GM12874 (cell line): ENCODE results near the gene NRXN3.

ENCODE experiments used
- TF ChIP-seq, protein P1 (sequence below): IDR thresholded peaks from 2 replicates; pipeline ENCODE4 v1.5.1; 2011; ENCODE audit warnings: low read depth, mild to moderate bottlenecking, control low read depth, low read length, moderate library complexity; ENCODE audit not compliant: insufficient read depth

Gene NRXN3

GRCh38 chr14:78448164-78449094, 278.3 kb downstream of the NRXN3 start:
- TF ChIP-seq, protein P1, sequence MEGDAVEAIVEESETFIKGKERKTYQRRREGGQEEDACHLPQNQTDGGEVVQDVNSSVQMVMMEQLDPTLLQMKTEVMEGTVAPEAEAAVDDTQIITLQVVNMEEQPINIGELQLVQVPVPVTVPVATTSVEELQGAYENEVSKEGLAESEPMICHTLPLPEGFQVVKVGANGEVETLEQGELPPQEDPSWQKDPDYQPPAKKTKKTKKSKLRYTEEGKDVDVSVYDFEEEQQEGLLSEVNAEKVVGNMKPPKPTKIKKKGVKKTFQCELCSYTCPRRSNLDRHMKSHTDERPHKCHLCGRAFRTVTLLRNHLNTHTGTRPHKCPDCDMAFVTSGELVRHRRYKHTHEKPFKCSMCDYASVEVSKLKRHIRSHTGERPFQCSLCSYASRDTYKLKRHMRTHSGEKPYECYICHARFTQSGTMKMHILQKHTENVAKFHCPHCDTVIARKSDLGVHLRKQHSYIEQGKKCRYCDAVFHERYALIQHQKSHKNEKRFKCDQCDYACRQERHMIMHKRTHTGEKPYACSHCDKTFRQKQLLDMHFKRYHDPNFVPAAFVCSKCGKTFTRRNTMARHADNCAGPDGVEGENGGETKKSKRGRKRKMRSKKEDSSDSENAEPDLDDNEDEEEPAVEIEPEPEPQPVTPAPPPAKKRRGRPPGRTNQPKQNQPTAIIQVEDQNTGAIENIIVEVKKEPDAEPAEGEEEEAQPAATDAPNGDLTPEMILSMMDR: peak; percentile 71

DNA sequence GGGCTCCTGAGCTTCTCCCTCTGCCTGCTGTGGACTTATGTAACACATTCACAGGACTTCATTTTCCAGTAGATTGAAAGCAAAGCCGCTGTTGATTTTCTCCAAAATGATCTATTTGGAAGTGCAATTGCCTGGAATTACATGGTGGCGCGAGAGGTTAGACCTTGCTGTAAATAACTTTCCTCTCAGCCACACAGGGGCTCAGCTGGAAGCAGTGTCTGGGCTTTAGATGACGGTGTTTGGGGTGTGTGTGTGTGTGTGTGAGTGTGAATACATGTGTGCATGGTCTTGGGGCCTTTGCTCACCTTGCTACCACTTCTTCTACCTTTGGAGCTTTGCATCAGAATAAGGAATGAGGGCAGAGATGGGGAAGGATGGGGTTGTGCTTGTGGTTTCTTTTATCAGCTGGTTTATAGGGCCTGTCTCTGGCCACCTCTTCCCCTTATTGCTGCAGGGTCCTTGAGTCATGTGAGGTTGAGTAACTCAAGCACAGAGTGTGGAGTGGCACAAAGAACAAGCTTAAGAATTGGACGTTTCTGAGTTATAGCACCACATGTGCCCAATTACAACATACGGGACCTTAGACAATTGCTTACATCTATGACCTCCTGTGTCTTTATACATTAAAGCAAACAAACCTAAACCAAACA, 280.6 kb downstream of the NRXN3 start:
- TF ChIP-seq, protein P1: no peak

DNA sequence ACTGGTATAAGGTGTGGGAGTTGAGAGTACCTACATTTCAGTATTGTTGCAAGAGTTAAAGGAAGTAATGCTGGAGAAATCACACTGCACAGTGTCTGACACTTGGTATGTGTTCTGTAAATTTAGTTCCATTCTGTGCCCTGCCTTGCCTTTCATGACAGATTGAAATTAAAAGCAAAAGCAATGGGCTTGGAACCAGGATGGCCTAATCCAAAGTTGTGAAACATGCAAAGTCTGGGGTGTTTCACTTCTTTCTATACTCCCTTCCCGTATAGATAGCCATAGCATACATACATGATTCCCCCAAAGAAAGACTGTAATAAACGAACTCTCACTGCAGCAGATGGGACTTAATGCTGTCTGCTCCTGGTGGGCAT, 281.1 kb downstream of the NRXN3 start:
- TF ChIP-seq, protein P1: no peak

DNA sequence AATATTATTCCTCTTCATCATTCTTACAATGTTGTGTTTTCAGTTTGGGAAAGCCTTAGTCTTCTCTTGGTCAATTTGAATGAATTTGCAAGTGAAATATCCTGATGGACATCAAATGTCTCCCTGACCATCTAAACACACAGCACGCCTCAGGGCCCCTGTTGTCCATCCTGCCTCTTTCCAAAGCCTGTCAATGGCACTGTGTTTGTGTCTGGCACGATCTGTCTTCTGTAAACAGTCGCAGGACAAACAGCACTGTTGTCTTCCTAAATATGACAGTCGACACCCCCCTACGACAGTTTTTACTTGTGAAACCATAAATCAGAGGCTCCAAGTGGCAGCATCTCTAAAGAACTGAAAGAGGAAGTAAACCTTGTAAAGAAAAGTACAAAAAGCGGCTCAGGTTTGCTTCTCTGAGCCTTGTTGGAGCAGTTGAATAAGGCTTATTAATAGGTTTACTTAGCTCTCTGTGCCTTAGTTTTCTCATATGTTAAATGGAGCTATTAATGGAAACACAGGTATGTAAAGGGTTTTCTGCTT, 285.8 kb downstream of the NRXN3 start:
- TF ChIP-seq, protein P1: no peak

- TF ChIP-seq, protein P1: no peak
These were observed 299.8 kb downstream of the NRXN3 start for GRCh38 chr14:78469947-78470346.

DNA sequence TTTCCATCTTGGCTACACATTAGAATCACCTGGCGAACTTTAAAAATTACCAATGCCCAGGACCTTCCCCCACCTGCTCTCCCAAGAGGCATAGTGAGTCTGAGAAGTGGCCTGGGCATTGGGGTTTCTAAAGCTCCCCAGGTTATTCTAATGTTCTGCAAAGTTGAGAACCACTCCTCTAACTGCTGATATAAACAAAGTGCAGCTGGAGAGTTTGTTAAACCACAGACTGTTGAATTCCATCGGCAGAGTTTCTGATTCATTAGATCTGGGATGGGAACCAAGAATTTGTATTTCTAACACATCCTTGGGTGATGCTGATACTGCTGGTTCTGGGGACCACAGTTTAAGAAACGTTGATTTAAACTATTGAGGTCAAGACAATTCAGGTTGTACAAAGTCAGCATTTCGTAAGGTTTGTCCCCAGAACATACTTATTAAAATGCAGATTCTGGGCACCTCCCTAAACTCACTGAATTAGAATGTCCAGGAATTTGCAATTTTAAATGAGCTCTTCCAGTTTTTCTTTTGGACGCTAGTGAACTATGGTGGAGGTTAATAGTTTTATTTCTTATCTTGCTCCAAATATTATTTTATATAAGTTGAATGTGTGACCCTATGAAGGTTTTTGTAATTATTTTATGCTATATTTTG, 309.1 kb downstream of the NRXN3 start:
- TF ChIP-seq, protein P1: no peak

- TF ChIP-seq, protein P1: no peak
These were observed 313.9 kb downstream of the NRXN3 start for GRCh38 chr14:78484028-78484427.
